GM19324 (cell line): ENCODE measurements around the gene EPHB1.

Experiments
- ATAC-seq: cut with Tn5 transposase; IDR thresholded peaks from one replicate; pipeline ENCODE4 v1.9.1; 2021; ENCODE audit warnings: mild to moderate bottlenecking, moderate library complexity; ENCODE audit not compliant: unreplicated experiment, low FRiP score

Gene EPHB1

DNA sequence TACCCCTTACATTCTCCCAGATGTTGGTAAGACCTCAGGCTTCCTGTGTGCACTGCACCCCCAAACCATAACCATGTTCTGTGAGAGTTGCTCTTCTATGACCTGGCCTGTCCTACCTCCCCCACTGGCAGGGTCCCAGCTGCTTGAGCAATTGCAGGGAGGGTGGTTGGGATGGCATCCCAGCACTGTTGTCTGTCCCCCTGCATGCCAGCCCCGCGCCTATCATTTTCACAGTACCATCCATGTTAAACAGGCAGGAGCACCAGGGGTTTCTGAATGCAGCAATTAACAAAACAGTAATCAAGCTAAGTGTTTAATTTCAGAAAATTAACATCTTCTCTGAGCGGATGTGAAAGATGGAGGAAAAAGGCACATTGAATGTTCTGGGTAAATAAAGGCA is 345.5 kb downstream of the EPHB1 start:
- no peak for ATAC-seq

DNA sequence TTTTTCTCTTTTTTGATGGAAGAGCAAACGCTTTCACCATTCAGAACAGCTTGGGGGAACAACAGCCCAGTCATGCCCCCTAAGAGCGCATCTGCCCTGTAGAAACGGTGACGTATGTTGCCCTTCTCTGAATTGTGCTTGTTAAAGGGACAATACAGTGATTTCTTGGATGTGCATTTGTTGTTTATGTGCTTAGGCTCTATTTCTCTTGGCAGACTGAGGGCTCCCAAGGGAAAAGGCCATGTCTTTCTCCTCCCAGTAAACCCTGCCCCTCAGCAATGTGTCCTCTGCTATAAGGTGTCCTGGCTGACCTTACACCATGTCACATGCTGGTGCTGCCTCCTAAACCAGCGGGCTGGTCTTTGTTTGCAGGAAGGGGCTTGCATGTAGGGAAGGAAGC is 346.1 kb downstream of the EPHB1 start:
- ATAC-seq, result no peak

DNA sequence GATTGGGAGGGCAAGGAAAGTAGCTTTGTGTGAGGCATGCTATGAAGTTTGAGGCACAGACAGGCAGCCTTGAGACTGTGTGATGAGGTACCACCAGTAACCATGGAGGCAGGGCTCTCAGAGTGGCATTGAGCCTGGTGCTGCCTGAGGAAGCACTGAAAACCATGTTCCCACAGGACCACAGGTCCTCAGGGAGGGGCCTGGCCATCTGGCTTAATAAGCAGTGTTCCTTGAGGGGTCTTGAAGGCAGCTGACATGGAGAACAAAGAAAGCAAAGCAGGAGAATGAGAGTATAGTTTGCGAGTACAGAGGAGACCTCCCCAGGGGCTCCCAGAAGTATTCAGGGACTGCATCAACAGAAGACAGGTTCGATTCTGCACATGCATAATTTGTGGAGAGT is 346.6 kb downstream of the EPHB1 start:
- ATAC-seq, result no peak

DNA sequence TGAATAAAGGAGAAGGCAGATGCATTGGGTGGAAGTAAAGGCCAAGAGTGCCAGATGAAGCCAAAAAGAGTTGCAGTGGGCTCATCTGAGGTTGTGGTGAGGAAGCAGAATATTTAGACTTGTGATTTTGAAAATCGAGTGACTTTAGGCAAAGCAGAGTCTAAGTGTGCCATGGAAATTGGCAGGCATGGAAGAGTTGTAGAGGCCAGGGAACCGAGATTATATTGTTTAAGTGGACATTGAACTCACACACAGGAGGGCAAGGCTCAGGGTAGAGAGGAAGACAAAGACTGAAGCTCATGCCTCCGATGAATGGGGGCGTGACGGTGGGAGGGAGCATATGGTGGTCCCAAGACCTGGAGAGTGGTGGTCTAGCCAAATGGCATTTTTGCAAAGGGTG is 347.5 kb downstream of the EPHB1 start:
- ATAC-seq, result no peak

DNA sequence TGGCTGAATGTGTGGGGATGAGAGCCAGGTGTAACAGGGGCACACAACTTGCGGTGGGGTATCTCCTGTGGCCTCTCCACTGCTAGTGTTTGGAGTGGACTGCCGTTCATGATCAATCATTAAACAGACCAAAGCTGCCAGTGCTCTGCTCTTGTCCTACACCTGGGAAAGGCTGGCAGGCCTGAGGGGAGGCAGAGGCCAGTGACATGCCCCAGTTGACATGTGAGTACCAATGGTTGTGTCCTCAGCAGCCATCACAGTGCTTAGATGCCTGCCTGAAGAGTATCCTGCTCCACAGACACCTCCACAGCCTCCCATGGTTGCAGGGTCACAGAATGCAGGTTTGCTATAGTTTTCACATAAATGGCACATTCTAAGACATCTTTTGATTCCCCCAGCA is 348.4 kb downstream of the EPHB1 start:
- ATAC-seq, result no peak

DNA sequence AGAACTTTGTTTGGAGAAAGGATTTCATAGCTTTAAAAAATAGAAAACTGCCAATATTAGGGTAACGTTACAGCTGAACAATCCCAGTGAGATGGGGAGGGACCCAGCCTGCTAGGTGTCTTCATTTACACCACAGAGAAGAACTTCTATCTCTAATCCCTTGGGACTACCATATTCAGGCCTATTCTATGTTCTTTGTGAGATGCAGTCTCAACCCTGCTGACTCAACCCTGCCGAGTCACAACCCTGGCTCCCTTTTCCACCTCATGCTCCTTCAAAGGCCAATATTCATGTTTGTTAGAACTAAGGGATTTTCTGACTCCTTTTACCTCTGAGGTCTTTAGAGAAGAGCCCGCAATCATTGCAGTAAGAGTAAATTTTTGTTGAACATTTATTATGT is 350.5 kb downstream of the EPHB1 start:
- no peak for ATAC-seq

DNA sequence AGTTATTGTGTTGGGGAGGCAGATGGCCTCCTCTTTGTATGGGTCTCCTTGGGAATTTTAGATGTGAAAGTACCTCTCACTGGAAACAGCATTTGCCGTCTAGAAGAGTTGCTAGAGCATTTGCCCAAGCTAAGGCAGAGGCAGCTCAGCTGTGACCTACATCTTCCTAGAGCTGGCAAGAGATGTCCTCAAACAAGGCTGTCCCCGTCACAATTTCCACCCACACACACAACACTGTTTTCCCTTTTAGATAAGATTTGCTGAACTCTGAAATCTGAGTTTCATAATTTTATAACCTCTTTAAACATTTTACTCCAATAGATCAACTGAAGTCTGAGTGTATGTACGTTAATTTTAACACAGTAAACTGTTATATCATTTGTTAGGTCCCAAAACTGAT is 352.6 kb downstream of the EPHB1 start:
- ATAC-seq, result no peak

DNA sequence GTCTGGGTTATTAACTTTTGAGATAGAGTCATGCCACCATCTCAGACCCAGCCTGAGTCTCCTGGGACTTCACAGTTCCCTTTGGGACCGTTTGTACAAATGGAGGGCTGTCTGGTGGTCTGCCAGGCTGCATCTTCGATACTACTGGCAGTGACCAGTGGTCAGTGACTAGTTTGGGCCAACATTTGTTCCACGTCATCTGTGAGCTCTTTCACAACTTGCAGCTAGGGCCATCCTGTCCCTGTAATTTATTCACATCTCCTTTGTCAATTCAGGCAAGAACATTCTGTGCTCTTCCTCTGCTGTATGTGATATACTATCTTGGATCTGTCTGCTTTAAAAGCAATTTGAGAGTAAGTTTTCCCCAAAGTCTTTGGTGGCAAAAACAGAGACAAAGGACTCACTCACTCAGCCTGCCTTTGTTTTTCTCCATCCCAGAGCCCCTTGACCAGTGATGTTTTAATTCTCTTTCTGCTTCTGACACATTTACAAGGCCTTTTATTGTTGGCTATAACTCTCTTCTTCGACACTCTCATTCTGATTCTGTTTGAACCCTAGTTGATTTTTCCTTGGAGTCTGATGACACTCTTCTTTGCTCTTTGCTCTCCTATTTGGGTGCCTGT is 353.4 kb downstream of the EPHB1 start:
- no peak for ATAC-seq

DNA sequence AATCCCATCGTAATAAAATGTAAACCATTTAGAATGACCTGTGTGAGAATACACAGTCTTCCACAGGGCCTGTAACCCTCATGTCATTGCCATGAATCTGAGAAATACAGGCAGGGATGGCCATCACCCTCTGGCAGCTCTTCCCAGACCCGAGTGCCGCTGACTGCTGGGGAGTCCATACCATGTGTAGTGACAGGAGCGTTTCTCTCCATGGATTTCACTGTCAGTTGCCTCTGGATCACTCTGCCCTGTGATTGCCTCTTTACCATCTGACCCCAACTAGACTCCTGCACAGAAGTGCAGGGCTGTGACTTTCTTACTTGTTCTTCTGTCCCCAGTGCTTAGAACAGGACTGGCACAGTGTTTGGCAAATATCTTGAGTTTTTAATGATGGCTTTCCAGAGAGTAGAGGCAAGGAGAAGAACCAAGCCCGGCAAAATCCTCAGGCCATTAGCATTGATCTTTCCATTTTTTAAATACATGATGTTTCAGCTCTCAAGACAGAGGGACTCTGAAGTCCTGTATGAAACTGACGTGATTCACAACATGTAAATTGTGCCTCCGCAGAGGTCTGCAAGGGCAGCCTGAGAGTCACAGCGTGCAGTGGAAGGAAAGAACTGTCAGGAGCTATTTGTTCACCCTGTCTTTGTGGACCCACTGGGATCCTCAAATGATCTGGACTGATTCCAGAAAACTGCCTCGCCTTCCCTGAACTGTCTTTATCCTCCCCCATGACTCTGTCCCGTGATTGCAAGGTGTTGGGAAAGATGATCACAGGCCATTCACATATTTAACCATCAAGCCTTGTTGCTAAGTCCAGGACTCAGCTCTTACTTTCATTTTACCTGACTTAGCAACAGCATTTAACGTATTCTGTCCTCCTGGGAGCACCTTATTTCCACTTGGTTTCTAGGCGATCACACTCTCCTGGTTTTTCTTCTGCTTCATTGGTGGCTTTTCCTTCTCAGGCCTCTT is 354.9 kb downstream of the EPHB1 start:
- no peak for ATAC-seq

DNA sequence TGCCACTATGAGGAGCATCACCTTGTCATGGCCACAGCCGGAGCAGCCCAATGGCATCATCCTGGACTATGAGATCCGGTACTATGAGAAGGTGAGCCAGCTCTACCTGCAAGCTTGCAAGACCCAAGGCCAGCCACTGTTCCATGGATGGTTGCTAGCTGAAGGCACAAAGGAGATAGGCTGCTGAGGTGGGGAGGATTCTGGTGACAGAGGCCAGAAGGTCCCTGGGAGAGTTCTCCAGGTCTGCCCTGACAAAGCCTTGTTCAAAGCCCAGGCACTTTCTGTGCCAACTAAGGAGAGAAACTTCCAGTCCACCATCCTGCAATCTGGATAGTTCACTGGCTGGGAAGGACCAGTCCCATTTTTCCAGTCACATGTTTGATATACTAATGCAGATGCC is 359.1 kb downstream of the EPHB1 start:
- no peak for ATAC-seq

DNA sequence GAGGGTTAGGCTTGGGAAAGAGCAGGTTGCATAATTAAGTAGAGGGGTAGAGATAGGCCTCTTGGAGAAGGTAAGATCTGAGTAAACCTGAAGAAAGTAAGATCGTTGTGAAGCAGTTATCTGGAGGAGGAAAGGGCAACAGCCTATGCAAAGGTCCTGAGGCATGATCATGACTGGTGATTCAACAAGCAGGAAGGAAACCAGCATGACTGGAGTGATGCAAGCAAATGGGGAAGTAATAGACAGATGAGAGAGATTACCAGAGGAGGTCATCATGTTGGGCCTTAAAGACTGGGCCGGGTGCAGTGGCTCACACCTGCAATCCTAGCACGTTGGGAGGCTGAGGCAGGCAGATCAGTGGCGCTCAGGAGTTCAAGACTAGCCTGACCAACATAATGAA is 360.2 kb downstream of the EPHB1 start:
- no peak for ATAC-seq

DNA sequence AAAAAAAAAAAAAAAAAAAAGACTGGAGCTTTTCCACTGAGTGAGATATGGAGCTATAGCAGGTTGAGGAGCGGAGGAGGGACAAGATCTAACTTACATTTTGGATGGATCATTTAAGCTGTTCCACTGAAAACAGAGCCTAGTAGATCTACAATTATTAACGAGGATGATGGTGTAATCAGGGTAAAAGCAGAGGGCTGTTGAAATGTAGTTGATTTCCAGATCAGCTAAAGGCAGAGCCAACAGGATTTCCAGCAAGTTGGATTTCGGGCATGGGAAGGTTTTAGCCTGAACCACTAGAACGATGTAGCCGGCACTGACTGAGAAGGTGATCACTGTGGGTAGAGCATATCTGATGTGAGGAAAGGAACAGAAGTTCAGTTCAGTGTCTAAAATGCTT is 360.7 kb downstream of the EPHB1 start:
- ATAC-seq, result no peak

DNA sequence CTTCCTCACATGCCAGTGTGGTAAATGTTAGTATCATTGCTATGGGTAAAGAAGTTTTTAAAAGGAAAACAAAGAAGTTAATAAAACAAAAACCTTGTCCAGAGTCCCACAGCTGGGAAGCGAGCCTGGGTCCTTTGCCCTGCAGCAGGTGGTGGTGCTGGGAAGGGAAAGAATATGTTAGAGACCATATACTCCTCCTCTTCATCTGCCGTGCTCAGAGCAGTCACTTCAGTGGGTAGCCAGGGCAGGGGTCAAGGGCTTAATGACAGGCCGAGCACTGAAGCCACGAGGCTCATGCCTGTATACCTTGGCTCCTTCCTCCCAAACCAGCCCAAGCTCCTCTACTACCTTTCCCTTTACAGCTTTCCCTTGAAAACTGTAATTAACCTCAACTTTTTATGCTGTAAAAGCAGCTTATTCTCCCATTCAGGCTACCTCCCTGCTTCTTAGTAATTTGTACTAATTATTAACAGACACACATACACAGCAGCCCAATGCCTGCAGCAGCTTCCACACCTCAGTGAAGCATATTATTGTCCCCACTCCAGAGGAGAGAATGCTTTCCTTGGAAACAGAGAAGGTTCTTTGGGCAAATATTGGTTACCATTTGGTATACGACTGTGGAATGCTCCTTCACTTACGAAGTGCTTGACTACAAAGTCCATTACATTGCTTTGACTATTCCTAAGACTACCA is 362.1 kb downstream of the EPHB1 start:
- no peak for ATAC-seq

DNA sequence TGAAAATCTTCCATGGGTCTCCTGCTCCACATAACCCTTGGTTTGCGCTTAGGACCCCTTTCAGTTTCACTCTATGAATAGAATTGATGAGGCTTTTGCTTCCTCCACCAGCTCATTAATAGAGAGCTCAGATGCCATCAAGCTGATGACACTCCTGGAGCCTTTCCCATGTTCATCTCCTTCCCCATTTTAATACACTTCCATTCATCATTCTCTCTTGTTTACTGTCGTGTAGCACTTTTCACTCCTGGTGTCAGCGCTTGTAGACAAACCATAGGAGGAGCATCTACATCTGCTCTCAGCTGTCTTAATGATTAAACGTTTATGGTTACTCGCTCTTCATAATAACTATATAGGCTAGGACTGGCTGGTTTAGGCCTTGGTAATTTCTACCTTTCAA is 363.5 kb downstream of the EPHB1 start:
- ATAC-seq, result no peak

DNA sequence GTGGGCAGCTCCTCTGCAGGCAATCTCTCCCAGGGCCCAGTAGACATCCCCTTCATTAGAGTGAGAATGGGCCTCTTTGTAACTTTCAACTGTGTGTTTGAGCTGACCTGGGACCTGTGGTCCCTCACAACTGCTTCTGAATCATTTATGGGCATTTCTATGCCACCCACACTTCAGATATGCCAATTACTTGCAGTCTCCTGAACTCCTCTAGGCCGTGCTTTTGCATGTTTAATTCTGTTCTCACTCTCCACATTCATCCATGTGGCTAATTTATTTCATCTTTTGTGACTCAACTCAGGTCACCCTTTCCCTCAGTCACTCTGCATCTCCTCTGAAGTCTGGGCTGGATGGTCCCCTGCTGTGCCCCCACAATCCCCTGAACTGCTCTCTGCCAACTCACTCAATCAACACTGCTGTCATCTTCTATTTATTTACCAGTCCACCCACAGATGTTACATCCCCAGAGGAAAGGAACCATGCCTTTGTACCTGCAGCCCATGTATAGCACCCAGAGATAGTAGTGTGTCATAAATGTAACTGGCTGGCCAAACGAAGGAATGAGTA is 364.7 kb downstream of the EPHB1 start:
- no peak for ATAC-seq

DNA sequence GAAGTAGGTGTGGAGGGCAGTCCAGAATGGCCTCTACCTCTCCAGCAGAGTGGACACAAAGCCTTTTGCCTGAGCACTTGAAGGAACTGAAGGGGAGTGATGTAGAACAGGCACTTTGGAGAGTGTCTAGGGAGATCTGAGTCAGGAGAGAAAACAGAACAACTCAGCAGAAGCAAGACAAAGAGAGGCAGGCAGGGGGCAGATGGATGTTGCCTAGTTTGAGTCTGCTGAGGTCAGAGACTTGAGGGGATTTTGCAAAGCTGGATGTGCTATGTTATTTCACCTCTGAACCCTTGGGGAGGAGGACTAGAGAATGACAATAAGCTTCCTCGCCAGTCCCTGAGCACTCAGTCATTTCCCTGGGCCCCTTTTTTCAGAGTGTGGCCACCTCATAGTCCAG is 366.4 kb downstream of the EPHB1 start:
- no peak for ATAC-seq

DNA sequence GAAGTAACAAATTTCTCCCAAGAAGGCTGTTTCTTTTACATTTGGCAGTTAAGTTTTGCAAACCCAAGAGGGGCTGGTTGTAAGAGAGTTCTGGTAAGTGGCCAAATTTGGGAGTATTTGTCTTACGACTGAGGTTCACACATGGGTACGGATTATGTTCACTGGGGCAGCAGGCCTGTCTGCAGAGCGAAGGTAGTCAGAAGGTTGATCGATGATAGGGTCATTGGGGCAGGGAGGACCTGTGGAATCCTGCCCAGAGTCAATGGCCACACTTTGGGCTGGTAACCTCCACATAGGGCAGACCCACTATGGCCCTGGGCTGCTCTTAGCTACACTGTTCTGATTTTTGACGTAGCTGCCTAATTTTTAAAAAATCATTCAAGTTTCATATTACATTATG is 368.6 kb downstream of the EPHB1 start:
- no peak for ATAC-seq

DNA sequence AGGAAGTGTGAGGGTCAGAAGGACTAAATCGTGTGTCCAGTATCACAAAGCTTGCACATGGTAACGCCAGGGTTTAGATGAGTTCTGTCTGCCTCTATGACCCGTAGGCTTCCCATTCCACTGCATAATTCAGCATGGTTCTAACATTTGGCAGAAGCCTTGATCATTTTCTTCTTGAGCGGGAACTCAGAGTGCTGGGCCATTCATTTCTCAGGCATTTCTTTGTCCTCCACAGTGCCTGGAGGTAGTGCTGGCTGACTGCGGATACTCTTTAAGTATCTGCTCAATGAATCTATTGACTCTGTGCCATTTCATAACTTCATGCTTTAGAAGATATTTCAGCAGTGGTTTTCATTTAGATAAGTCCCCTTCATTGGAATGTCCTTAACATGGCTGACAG is 370.2 kb downstream of the EPHB1 start:
- no peak for ATAC-seq

DNA sequence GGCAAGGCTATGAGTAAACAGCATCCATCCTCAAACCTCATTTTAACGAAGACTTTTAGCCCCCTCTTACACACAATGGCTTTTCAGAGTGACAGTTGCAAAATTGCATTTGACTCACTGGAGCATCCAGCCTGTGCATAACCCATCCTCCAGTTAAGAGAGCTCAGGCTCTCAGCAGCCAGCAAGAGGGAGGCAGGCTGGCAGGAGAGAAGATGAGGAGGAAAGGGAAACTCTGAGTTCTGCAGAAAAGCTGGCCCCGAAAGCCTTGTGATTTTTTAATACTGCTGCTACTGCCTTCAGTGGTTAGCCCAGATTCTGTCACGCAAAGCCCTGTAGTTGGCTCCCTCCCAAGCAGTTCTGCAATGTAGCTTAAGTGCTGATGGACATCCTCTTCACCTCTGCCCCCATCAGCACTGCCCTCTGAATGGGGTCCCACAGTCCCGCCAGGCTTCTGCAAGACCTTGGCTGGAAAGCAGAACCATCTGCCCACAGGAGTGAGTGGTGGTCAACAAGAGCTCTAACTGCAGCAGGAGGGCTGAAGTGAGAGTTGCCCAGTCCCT is 371.3 kb downstream of the EPHB1 start:
- no peak for ATAC-seq

DNA sequence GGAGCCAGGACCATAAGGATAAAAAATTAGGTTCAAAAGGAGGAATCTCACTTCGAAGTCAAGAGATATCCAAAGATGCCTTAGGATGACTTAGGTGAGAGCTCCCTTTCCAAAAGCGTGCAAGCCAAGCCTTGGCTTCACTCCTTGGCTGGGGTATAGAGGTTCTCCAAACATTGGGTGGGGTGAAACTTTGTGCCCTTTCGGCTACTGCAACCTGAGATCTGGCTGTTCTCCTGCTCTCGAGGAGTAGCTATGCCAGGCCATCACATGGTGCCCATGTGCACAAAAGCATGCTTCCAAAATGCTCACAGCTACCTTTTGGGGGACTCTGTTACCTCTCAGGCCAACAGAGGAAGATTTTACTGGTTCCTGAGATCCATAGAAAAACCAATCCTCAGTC is 373.8 kb downstream of the EPHB1 start:
- no peak for ATAC-seq

DNA sequence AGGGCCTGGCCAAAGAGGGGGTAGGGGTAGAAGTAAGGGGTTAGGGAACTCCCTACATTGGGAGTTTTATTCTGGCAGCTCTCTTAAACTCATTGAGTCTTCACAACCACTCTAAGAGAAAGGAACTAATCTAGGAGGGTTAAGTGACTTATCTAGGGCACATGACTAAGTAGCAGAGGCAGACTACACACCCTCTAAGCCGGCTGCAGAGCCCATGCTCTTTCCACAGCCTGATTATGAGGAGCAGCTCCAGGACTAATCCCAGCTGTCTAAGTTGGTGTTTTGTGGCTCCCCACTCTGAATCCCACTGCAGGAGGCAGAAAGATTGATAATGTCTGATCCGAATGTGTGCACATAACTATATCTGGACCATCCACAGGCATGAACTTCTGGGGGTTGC is 374.6 kb downstream of the EPHB1 start:
- no peak for ATAC-seq
